ENCODE measurements around the gene MAB21L4.

Gene MAB21L4

GRCh38 chr2:240857039-240858008 is 38.6 kb downstream of the MAB21L4 start:
- ChIA-PET POLR2A (no interaction called here), CTCF (interaction anchor here (0.6 to 1.3 kb wide), 3 partner anchors 10 to 50 kb away, joined by 3 to 4 read pairs (median 3); no protein-coding TSS in a partner anchor)
- TF ChIP-seq ZNF148 (tag by site-specific recombination; IDR thresholded peaks at IDR 0.05; ENCODE audit: borderline replicate concordance) = no peak
- TF ChIP-seq SCRT2 (tag by site-specific recombination; IDR thresholded peaks at IDR 0.05) = peak; percentile 36; the same call in 1 of the 2 replicates
- no peak overlapping the region for H3K27ac ChIP-seq (ENCODE audit: extremely low read depth, low read depth, low read length)
- no peak overlapping the region for H3K4me3 ChIP-seq (ENCODE audit: low read depth, low read length)
- no peaks in the 10 kb centered on the region for H3K9me3 ChIP-seq (ENCODE audit: control insufficient read depth, insufficient read depth, low read depth, low read length)
- H3K4me1 ChIP-seq (ENCODE audit: control insufficient read depth, insufficient read depth, low read length) = no peaks in the 10 kb centered on the region
- H3K36me3 ChIP-seq (ENCODE audit: control insufficient read depth in 2 of 2, insufficient read depth in 1 of 2, low read length in 2 of 2) = no peaks in the 10 kb centered on the region

GRCh38 chr2:240856151-240856980 is 39.6 kb downstream of the MAB21L4 start:
- Histone ChIP-seq H3K9me3 (ENCODE audit: control insufficient read depth, insufficient read depth, low read depth, low read length) (no peaks in the 10 kb centered on the region), H3K4me1 (ENCODE audit: control insufficient read depth, insufficient read depth, low read length) (no peaks in the 10 kb centered on the region), H3K27ac (ENCODE audit: extremely low read depth, low read depth, low read length) (no peak overlapping the region), H3K4me3 (ENCODE audit: low read depth, low read length) (no peak overlapping the region), H3K36me3 (ENCODE audit: control insufficient read depth in 2 of 2, insufficient read depth in 1 of 2, low read length in 2 of 2) (no peaks in the 10 kb centered on the region)
- POLR2A ChIA-PET = no interaction called here
- TF ChIP-seq TCF7L2 (IDR thresholded peaks at IDR 0.05; ENCODE audit: borderline replicate concordance, low read depth, low read length) = no peak
- TF ChIP-seq ZNF571 (tag by site-specific recombination; IDR thresholded peaks at IDR 0.05) = no peak
- no peak for TF ChIP-seq GLIS1 (tag by site-specific recombination; IDR thresholded peaks at IDR 0.05)
- TF ChIP-seq ZBTB10 (tag by site-specific recombination; IDR thresholded peaks at IDR 0.05) = no peak
- no peak for TF ChIP-seq ZBTB17 (tag by site-specific recombination; IDR thresholded peaks at IDR 0.05)
- no peak for TF ChIP-seq ZNF600 (tag by site-specific recombination; IDR thresholded peaks at IDR 0.05)
- no peak for TF ChIP-seq ZFP37 (tag by site-specific recombination; IDR thresholded peaks at IDR 0.05)
- no peak for TF ChIP-seq KLF17 (tag by site-specific recombination; IDR thresholded peaks at IDR 0.05)
- no peak for TF ChIP-seq PBX3 (CRISPR knock-in tag; IDR thresholded peaks at IDR 0.05)
- no peak for TF ChIP-seq ZNF239 (tag by site-specific recombination; IDR thresholded peaks at IDR 0.05)
- no peak for TF ChIP-seq ZNF202 (tag by site-specific recombination; IDR thresholded peaks at IDR 0.05; ENCODE audit: borderline replicate concordance)
- TF ChIP-seq ZNF302 (tag by site-specific recombination; IDR thresholded peaks at IDR 0.05; ENCODE audit: low read depth) = no peak
- TF ChIP-seq ZSCAN30 (tag by site-specific recombination; IDR thresholded peaks at IDR 0.05) = no peak
- no peak for TF ChIP-seq GFI1B (tag by site-specific recombination; IDR thresholded peaks at IDR 0.05)
- TF ChIP-seq ZNF2 (tag by site-specific recombination; IDR thresholded peaks at IDR 0.05) = no peak
- no peak for TF ChIP-seq ZNF10 (tag by site-specific recombination; IDR thresholded peaks at IDR 0.05)
- TF ChIP-seq ZNF211 (tag by site-specific recombination; IDR thresholded peaks at IDR 0.05; ENCODE audit: low read depth) = no peak
- no peak for TF ChIP-seq MYNN (tag by site-specific recombination; IDR thresholded peaks at IDR 0.05; ENCODE audit: borderline replicate concordance)
- no peak for TF ChIP-seq MZF1 (tag by site-specific recombination; IDR thresholded peaks at IDR 0.05; ENCODE audit: borderline replicate concordance)
- CTCF ChIA-PET = no interaction called here
